GM12878 (cell line): ENCODE data around the gene CCDC80. TPM values are rescaled to one million over a fixed set of nuclear protein-coding genes. Genes with fewer than 3 reads are reported as not detected.

Source experiments
- ATAC-seq: fragments of 200-7000 bp; cut with Tn5 transposase; 3 replicates; pipeline ENCODE4 v1.9.1; 2020; ENCODE audit warnings: mild to moderate bottlenecking, moderate library complexity
- BruUV-seq: library from RNA; stranded (reverse); fragments of 400-500 nt; replicated peaks from 2 replicates; lab custom pipeline; 2021; lab: Mats Ljungman, UMichigan
- CTCF ChIA-PET: fragments of 300-600 bp; sonication (Branson Sonifier 250); formaldehyde crosslinking; extraction: SDS; loops from one replicate; lab custom pipeline; 2021; ENCODE audit warnings: inconsistent platforms; lab: Yijun Ruan, JAX
- POLR2A ChIA-PET: fragments of 350-600 bp; formaldehyde crosslinking; extraction: SDS; loops from one replicate; lab custom pipeline; 2021; ENCODE audit warnings: inconsistent platforms; lab: Charles Lee
- RAD21 ChIA-PET: fragments of 300-600 bp; sonication (Branson Sonifier 250); formaldehyde crosslinking; loops from one replicate; lab custom pipeline; 2023; ENCODE audit warnings: antibody characterized with exemption; ENCODE audit not compliant: unreplicated experiment; lab: Charles Lee
- SMC1A ChIA-PET: fragments of 300-600 bp; sonication (Branson Sonifier 250); formaldehyde crosslinking; loops from one replicate; lab custom pipeline; 2023; ENCODE audit not compliant: unreplicated experiment, uncharacterized antibody; lab: Charles Lee
- DNase-seq: peaks from one replicate; pipeline ENCODE4 v3.0.0-alpha.2; 2011; ENCODE audit warnings: low read depth, low spot score
- FAIRE-seq: peaks from 3 replicates; lab custom pipeline; 2011; peaks lifted over from hg19 to GRCh38; lab: Jason Lieb, UNC
- H2AFZ ChIP-seq: 2 replicates; pipeline ENCODE4 v1.6.0; 2011; ENCODE audit warnings: low read depth, low read length, control low read depth; ENCODE audit not compliant: control insufficient read depth
- H3K27ac ChIP-seq: 2 replicates; pipeline ENCODE4 v1.5.1; 2011; ENCODE audit warnings: control low read depth; ENCODE audit not compliant: control insufficient read depth, insufficient read depth
- H3K27me3 ChIP-seq, 2 experiments: replicated peaks in 1 of 2; 2 replicates each; pipeline versions ENCODE4 v1.6.0 to v1.6.1; 2011; ENCODE audit warnings: low read length in 1 of 2; ENCODE audit not compliant: control insufficient read depth in 2 of 2, insufficient read depth in 2 of 2
- H3K36me3 ChIP-seq, 2 experiments: 2 replicates each; pipeline ENCODE4 v1.5.1; 2011; ENCODE audit warnings: low read length in 1 of 2; ENCODE audit not compliant: control insufficient read depth in 2 of 2, insufficient read depth in 2 of 2
- H3K4me1 ChIP-seq: 2 replicates; pipeline ENCODE4 v1.6.1; 2011; ENCODE audit warnings: mild to moderate bottlenecking, low read length, moderate library complexity, mixed read lengths; ENCODE audit not compliant: control insufficient read depth, insufficient read depth
- H3K4me2 ChIP-seq: 2 replicates; pipeline ENCODE4 v1.6.0; 2011; ENCODE audit warnings: control low read depth; ENCODE audit not compliant: control insufficient read depth, insufficient read depth
- H3K4me3 ChIP-seq: fragments of 200-600 bp; sonication (generic); 2 replicates; pipeline ENCODE4 v1.5.1; 2016
- H3K79me2 ChIP-seq: 2 replicates; pipeline ENCODE4 v1.6.0; 2011; ENCODE audit warnings: low read length; ENCODE audit not compliant: control insufficient read depth, insufficient read depth
- H3K9ac ChIP-seq: 2 replicates; pipeline ENCODE4 v1.8.0; 2011; ENCODE audit warnings: low read length, control low read depth, mixed read lengths; ENCODE audit not compliant: control insufficient read depth, insufficient read depth
- H3K9me3 ChIP-seq: replicated peaks from 3 replicates; pipeline ENCODE4 v1.5.1; 2011; ENCODE audit warnings: mild to moderate bottlenecking, low read length; ENCODE audit not compliant: control insufficient read depth, insufficient read depth
- H4K20me1 ChIP-seq: 2 replicates; pipeline ENCODE4 v1.6.0; 2011; ENCODE audit not compliant: control insufficient read depth, insufficient read depth
- EP300 ChIP-seq, 2 experiments: fragments of 150-350 bp in 1 of 2; IDR thresholded peaks; 2 replicates each; pipeline ENCODE4 v1.6.1; 2011 to 2012; ENCODE audit warnings: low read depth in 2 of 2, low read length in 2 of 2, borderline replicate concordance in 1 of 2, improper control_type of control experiment in 1 of 2, inconsistent platforms in 1 of 2; ENCODE audit not compliant: control insufficient read depth in 1 of 2
- HCFC1 ChIP-seq: fragments of 150-350 bp; IDR thresholded peaks from 2 replicates; pipeline ENCODE4 v1.6.1; 2014; ENCODE audit warnings: low read length
- JUND ChIP-seq: IDR thresholded peaks from 2 replicates; pipeline ENCODE4 v1.6.1; 2012; ENCODE audit warnings: low read depth, mild to moderate bottlenecking, low read length, improper control_type of control experiment, moderate library complexity
- MYB ChIP-seq: fragments of 150-350 bp; IDR thresholded peaks from 2 replicates; pipeline ENCODE4 v1.6.1; 2014; ENCODE audit warnings: mild to moderate bottlenecking, low read depth, low read length, borderline replicate concordance
- MYC ChIP-seq: IDR thresholded peaks from 2 replicates; pipeline ENCODE4 v1.6.1; 2011; ENCODE audit warnings: mild to moderate bottlenecking, low read length, moderate library complexity, inconsistent platforms; ENCODE audit not compliant: insufficient read depth, insufficient replicate concordance, insufficient read length, severe bottlenecking
- SIN3A ChIP-seq: IDR thresholded peaks from 2 replicates; pipeline ENCODE4 v1.6.1; 2012; ENCODE audit warnings: low read depth, low read length, improper control_type of control experiment
- WGBS: methylation state at CpG from one replicate; pipeline ENCODE4 v1.1.6; 2016; ENCODE audit warnings: low lambda C conversion rate; ENCODE audit not compliant: insufficient replicate concordance, insufficient coverage; ENCODE audit errors: missing lambda C conversion rate; 5-methylcytosine and 5-hydroxymethylcytosine counted together
- in situ Hi-C: fragments of 300-500 bp; cut with MboI; formaldehyde crosslinking; loops from 9 replicates; pipeline ENCODE4 v1.14.3; 2018; ENCODE audit warnings: mixed read lengths
- intact Hi-C: fragments of 100-400 bp; cut with micrococcal nuclease; formaldehyde crosslinking; loops from one replicate; pipeline ENCODE4 v1.14.2; 2022; ENCODE audit not compliant: unreplicated experiment
- polyA plus RNA-seq, 11 experiments: library from polyadenylated mRNA; depleted of rRNA in 4 of 11; unstranded in 6 of 11; stranded (reverse) in 5 of 11; fragments of >200 nt; fragmentation: Nextera tagmentation in 4 of 11; fragmentation: Illumina TruSeq in 1 of 11; extraction: Ambion mirVana in 4 of 11; extraction: Trizol in 1 of 11; gene quantifications; 1 replicate in 1 of 11; 2 replicates in 10 of 11; pipeline versions ENCODE4 v1.2.1 to v1.2.3, GENCODE V29; 2011 to 2016; ENCODE audit warnings: inconsistent platforms in 2 of 11, missing spikeins in 2 of 11, low read depth in 1 of 11
- total RNA-seq, 4 experiments: library from RNA; depleted of rRNA in 3 of 4; stranded (reverse); fragments of >200 nt in 3 of 4; fragmentation: Illumina TruSeq in 1 of 4; extraction: Trizol in 1 of 4; gene quantifications; 2 replicates each; pipeline versions ENCODE4 v1.2.1 to v1.2.3, GENCODE V29; 2013 to 2021
- TF ChIP-seq, protein P1 (sequence below): IDR thresholded peaks from 2 replicates; pipeline ENCODE4 v1.6.1; 2012; ENCODE audit warnings: mild to moderate bottlenecking, low read depth, low read length

The CCDC80 gene
- total and polyA plus RNA-seq, 10 of the 15 experiments (the other 5 are each of a cell fraction or from before 2014, with no cell fraction given) = 0.01 to 0.59 (median 0.21) TPM; not detected in 5

DNA sequence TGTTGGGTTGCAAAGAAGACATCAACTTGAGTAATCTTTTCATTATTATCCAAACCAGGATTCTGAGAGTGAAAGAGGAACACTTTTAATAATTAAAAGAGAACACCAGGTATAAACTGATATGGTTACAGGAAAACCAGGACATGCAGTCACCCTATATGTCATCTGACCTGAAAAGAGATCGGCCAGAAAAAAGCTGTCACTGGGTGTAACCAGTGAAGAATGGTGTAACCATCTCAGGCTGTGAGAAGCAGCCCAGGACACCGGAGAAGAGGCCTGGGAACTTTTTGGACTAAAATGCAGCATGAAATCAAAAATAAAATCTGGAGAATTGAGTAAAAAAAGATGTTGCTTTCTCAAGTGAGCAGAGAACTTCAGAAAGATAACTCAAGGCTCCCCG, 10.1 kb upstream of the CCDC80 start (continued):
- no peak for TF ChIP-seq MYB

DNA sequence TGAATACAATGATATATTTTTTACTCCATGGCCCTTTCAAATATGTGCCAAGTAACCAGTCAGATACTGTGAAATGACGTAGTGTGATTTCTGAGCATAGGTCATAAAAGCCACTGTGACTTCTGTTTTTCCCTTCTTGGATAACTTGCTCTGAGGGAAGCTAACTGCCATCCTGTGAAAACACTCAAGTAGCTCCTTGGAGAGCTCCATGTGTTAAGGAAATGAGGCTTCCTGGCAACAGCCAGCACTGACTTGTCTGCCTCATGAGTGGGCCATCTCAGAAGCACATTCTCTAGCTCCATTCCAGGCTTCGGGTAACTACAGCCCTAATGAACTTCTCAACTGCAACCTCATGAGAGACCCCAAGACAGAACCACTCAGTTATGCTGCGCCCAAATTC, 9.5 kb upstream of the CCDC80 start:
- CTCF ChIA-PET = interaction anchor here (1.1 to 5.6 kb wide), 2 partner anchors 8 to 329 kb away, joined by 3 to 28 read pairs; partner anchors contain the start of gene CCDC80
- Histone ChIP-seq H3K9me3 (no peaks in the 10 kb centered on the region), H3K9ac (no peak overlapping the region), H3K79me2 (no peaks in the 10 kb centered on the region), H3K4me3 (no peak overlapping the region), H3K36me3 (no peaks in the 10 kb centered on the region), H2AFZ (no peak overlapping the region), H3K4me2 (no peak overlapping the region), H4K20me1 (no peaks in the 10 kb centered on the region), H3K27ac (no peak overlapping the region), H3K4me1 (no peaks in the 10 kb centered on the region), H3K27me3 (peaks cover 0 to 4% of the 10 kb centered on the region in 2 experiments; a peak in 2 of 4 replicates)
- SMC1A ChIA-PET = interaction anchor here (1.5 kb wide), 1 partner anchor 163 kb away, joined by 4 read pairs; no protein-coding TSS in a partner anchor
- in situ Hi-C loops (no loop called here), intact Hi-C loops (no loop called here)
- RAD21 ChIA-PET = no interaction called here
- 88% methylated on average over 3 of the region's 3 CpGs for WGBS
- no TSS peak for BruUV-seq
- no peak for ATAC-seq
- POLR2A ChIA-PET = no interaction called here
- no peak for DNase-seq
- no peak for TF ChIP-seq JUND
- TF ChIP-seq EP300 (IDR thresholded peaks at IDR 0.05; ENCODE audit: borderline replicate concordance in 1 of 2, control insufficient read depth in 1 of 2, low read depth in 2 of 2, low read length in 2 of 2) = no peak
- TF ChIP-seq HCFC1 = no peak
- no peak for TF ChIP-seq MYC
- TF ChIP-seq, protein P1, sequence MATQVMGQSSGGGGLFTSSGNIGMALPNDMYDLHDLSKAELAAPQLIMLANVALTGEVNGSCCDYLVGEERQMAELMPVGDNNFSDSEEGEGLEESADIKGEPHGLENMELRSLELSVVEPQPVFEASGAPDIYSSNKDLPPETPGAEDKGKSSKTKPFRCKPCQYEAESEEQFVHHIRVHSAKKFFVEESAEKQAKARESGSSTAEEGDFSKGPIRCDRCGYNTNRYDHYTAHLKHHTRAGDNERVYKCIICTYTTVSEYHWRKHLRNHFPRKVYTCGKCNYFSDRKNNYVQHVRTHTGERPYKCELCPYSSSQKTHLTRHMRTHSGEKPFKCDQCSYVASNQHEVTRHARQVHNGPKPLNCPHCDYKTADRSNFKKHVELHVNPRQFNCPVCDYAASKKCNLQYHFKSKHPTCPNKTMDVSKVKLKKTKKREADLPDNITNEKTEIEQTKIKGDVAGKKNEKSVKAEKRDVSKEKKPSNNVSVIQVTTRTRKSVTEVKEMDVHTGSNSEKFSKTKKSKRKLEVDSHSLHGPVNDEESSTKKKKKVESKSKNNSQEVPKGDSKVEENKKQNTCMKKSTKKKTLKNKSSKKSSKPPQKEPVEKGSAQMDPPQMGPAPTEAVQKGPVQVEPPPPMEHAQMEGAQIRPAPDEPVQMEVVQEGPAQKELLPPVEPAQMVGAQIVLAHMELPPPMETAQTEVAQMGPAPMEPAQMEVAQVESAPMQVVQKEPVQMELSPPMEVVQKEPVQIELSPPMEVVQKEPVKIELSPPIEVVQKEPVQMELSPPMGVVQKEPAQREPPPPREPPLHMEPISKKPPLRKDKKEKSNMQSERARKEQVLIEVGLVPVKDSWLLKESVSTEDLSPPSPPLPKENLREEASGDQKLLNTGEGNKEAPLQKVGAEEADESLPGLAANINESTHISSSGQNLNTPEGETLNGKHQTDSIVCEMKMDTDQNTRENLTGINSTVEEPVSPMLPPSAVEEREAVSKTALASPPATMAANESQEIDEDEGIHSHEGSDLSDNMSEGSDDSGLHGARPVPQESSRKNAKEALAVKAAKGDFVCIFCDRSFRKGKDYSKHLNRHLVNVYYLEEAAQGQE = no peak
- TF ChIP-seq SIN3A = no peak
- FAIRE-seq = no peak
